ENCODE results near the gene ITGA7.

The ITGA7 gene

DNA sequence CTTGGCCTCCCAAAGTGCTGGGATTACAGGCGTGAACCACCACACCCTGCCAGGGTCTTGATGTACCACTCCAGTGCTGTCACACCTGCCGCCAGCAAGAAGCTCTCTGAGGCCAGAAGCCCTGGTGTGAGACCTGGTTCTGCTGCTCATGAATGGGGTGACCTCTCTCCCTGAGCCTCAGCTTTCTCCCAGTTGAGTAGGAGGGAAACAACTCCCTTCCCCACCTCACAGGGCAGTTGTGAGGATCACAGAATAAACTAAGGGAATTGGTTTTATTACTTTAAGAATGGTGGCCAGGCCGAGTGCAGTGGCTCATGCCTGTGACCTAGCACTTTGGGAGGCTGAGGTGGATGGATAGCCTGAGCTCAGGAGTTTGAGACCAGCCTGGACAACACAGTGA, 26.9 kb upstream of the ITGA7 start:
- no peak for DNase-seq

DNA sequence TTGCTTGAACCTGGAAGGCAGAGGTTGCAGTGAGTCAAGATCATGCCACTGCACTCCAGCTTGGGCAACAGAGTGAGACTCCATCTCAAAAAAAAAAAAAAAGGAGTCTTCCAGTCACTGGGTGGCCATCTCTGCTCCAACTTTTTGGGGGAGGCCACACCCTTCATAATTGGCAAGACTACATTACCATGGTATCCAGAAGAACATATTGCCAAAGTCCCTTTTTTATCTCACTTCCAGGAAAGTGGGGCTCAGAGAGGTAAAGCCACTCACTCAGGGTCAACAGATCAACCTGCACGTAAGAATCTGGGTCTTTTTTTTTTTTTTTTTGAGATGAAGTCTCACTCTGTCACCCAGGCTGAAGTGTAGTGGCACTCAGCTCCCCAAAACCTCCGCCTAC, 26.2 kb upstream of the ITGA7 start:
- DNase-seq = no peak

GRCh38 chr12:55733021-55733555, 25.4 kb upstream of the ITGA7 start:
- no peak for DNase-seq

DNA sequence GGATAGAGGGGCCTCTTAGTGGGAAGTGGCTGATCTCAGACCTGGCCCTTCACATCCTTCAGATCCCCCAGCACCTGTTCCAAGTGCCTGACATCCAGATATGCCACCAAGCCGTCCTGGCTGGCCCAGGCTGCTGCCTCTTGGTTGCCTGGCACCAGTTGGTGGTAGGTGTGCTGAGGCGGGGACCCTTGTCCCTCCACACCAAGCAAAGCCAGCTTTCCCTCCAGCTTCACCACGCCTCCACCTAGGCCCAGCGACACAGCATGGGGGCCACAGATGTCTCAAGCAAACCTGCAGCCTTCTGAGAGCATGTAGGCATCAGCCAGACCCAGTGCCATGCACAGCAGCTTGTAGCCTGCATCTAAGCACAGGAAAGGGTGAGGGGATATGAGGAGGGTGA, 24.6 kb upstream of the ITGA7 start:
- DNase-seq = no peak

GRCh38 chr12:55729819-55730818, 22.4 kb upstream of the ITGA7 start:
- peak; percentile 55 for DNase-seq

- peak; percentile 97 for DNase-seq
These were observed 21.5 kb upstream of the ITGA7 start, which contains the start of gene CD63 for GRCh38 chr12:55728939-55729818. Gene CD63 (minus strand): TSS chr12:55729009. CDS start chr12:55728341, 668 bp downstream.

GRCh38 chr12:55728186-55728938, 20.7 kb upstream of the ITGA7 start:
- DNase-seq = peak; percentile 74

- DNase-seq = peak; percentile 74
These were observed 20.0 kb upstream of the ITGA7 start for GRCh38 chr12:55727643-55728185.

DNA sequence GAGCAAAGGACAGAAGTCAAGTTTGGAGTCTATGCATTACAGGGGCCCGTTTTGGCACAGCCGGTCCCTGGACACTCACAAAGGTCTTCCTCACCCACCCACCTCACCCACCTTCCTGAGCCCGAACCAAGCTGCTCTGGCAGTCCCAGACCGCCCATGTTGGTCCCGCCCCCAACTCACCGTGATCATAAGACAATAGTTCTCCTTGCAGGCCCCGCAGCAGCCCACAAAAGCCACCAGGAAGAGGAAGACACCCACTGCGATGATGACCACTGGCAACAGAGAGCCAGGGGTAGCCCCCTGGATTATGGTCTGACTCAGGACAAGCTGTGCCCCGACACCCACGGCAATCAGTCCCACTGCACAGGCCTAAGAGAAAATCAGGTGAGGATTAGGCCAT, 19.3 kb upstream of the ITGA7 start:
- DNase-seq = peak; percentile 71

DNA sequence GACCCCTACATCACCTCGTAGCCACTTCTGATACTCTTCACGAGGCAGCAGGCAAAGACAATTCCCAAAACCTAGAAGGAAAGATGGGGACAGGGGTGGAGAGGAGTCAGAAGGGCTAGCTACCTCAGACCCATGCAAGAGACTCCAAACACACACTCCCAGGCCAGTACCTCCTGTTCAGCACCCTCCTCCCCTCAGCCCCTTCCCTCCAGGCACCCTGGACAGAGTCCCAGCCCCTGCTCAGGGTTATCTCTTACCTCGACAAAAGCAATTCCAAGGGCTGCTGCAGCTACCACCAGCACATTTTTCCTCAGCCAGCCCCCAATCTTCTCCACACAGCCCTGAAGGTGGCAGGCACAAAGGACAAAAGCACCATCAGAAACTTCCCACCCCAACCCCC, 17.9 kb upstream of the ITGA7 start:
- no peak for DNase-seq

- DNase-seq = no peak
These were observed 17.2 kb upstream of the ITGA7 start for GRCh38 chr12:55724940-55725309.

DNA sequence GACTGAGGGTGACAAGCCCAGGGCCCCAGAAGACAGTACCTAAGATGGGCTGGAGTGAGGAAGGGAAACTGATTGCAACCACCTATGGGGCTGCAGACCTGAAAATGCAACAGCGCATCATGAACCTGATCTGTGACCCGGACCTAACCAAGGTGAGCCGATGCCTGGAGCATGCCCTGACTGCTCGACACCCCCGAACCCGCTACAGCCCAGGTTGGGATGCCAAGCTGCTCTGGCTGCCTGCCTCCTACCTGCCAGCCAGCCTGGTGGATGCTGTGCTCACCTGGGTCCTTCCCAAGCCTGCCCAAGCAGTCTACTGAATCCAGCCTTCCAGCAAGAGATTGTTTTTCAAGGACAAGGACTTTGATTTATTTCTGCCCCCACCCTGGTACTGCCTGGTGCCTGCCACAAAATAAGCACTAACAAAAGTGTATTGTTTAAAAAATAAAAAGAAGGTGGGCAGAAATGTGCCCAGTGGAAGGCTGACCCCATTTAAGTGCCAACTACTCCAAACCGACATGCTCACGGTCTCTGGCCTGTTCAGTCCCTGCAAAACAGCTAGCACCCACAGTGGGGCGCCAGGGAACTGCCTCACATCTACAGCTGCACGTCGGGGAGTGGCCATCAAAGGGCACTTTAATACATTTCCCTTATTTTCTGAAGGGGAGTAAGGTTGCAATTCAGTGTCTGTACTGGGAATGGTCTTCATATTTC, 16.7 kb upstream of the ITGA7 start:
- DNase-seq = peak; percentile 75

DNA sequence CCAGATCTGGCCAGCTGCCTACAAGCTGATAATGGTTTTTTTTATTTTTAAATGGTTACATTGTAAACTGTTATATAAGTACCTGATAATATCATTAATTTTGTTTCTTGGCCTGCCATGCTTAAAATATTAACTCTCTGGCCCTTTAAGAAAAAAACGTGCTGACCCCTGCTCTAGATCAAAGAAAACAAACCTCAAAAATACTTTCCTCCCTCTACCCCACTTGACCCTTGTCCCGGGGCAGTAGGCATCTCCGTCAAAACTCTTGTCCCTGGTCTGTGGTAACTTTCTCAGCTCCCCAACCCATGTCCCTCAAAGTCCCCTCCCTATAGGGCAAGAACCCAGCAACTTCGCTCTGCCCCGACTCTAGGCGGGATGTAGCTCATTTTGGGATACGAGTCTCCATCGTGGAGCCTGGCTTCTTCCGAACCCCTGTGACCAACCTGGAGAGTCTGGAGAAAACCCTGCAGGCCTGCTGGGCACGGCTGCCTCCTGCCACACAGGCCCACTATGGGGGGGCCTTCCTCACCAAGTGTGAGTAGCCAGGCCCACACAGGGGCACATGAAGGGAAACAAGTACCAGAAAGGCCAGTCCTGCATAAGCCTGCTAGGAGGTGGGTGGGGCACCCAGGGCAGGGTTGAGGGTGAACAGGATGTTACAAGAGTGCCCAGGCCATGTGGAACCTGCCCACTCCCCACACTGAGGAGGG, 16.0 kb upstream of the ITGA7 start:
- no peak for DNase-seq

DNA sequence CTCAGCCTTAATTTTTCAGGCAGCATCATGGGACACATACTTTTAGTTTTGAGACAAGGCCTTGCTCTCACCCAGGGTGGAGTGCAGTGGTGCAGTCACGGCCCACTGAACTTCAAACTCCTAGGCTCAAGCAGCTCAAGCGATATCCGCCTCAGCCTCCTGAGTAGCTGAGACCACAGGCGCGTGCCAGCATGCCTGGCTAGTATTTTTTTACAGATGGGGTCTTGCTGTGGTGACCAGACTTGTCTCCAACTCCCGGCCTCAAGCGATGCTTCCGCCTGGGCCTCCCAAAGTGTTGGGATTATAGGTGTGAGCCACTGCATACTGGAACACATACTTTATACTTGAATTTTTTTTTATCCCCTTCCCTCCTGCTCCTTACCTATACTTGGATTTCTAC, 15.2 kb upstream of the ITGA7 start:
- DNase-seq = no peak

DNA sequence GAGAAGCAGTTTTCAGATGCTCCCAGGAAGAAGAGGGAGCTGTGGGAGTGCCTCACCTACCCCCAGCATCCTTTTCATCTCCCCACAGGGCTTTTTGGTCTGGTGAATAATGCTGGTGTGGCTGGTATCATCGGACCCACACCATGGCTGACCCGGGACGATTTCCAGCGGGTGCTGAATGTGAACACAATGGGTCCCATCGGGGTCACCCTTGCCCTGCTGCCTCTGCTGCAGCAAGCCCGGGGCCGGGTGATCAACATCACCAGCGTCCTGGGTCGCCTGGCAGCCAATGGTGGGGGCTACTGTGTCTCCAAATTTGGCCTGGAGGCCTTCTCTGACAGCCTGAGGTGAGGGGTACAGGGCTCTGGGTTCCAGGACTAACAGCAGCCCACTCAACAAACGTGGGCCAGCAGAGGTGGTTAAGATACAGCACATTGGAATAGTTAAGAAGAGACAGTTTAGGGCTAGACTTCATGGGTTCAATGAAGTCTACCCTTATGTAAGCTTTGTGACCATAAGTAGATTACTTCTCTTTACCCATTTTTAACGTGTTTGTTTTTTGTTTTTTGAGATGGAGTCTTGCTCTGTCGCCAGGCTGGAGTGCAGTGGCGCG, 14.0 kb upstream of the ITGA7 start:
- no peak for DNase-seq

DNA sequence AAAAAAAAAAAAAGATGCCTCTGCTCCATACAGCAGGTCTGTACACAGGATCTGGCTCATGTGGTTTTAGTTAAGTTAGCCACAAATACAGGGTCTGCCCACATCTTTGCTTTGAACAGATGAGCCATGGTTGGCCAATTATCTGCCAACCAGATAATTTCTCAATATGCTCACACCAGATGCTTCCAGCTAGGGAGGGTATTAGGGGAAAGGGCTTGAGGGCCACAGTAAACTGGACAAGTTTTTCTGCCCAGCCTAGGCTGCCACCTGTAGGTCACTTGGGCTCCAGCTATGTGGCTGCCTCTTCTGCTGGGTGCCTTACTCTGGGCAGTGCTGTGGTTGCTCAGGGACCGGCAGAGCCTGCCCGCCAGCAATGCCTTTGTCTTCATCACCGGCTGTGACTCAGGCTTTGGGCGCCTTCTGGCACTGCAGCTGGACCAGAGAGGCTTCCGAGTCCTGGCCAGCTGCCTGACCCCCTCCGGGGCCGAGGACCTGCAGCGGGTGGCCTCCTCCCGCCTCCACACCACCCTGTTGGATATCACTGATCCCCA, 13.3 kb upstream of the ITGA7 start:
- peak; percentile 76 for DNase-seq

DNA sequence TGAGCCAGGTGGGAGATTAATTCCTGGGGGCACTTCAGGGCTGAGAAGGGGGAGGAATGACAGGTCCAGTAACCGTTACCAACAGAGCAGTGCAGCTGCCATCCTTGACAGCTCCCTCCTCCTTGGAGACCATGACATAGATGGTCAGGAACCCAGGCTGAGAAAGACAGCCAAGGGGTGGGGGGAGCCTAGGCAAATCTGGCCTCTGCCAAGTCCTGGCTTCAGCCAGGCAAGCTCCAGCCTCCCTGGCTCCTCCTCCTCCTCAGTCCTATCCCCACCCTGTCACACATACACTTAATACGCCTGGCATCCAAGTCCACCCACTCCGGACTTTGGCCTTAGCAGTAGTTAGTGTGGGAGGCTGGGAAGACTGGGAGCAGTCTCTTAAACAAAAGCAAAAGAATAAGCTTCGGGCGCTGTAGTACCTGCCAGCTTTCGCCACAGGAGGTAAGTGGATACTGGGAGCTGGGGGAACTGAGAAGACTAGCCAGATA, 12.4 kb upstream of the ITGA7 start, which contains the start of gene RDH5:
Gene RDH5 (plus strand): TSS at position 323 of the 494 bp plus-strand sequence. CDS start 792 bp downstream, outside the sequence.
- DNase-seq = no peak

- no peak for DNase-seq
These were observed 11.7 kb upstream of the ITGA7 start for GRCh38 chr12:55719371-55719770.

DNA sequence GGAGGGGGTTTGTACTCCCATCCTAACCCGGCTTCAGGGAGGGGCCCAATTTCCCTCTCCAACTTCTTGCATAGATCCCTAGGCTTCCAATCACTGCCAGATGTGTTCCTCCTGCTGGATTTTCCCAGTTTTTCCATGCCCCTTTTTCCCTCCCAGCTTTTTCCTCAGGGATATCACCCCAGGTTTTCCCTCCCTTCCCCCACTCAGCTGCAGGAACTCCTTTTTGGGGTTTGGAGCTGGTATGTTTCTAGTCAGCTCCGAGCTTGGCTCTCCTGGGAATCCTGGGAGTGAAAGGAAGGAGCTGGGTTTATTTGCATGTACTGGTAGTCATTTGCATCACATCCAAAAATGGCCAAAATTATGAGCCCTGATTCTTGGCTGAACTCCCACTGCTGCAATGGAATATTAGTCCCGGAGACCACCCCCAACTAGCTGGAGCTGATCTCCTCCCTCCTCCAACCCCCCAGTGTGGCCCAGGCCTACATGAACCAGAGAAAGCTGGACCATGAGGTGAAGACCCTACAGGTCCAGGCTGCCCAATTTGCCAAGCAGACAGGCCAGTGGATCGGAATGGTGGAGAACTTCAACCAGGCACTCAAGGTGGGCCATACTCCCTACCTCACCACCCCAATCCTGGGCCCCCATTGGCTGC, 11.0 kb upstream of the ITGA7 start:
- no peak for DNase-seq
